GM11168 (cell line): ENCODE data around the gene PIN4.
"Not testable (repeated sequence)": the region's sequence is repeated elsewhere in the genome, so short reads cannot be mapped to it uniquely, and the experiment has no call there.

ENCODE experiments used
- in situ Hi-C: fragments of 300-500 bp; cut with MboI; formaldehyde crosslinking; loops from one replicate; pipeline ENCODE4 v1.12.0; 2022; ENCODE audit warnings: low sequenced_read_pairs; ENCODE audit not compliant: unreplicated experiment

Gene PIN4

DNA sequence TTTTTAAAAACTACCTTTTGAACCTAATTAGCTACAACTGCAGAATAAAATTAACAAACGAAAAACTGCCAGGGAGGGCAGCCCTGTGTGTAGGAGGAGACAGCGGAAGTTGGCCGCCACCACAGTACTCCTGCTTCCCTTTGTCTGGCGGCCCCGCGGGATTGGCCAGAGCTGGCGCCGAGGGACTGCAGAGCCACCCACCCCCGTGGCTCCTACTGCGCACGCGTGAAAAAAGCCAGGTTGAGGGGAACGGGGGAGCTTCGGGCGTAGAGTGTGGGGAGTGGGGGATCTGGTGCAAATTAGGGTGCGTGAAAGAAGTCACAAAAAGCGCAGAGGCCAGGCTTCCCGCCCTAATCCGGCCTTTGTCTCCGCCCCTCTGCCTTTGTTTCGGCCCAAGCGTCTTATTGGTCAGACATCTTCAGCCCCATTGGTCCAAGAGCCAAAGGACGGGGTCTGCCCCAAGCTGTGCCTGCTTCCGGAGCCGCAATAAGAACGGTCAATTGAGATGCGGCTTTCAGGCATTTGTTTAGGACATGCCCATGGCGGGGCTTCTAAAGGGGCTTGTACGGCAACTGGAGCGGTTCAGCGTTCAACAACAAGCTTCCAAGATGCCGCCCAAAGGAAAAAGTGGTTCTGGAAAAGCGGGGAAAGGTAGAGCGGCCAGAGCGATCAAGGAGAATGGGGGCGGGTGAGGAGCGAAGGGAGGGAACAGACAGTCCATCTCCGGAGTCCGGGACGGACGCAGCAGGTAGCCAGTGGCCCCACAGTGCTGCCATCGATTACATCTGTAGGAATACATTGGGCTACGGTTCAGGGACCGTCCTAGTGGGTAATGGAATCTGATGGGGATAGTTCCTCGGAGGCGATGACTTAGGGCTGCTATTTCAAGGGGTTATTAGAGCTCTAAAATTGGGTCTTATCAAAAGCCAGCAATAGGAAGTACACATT, at the start of gene PIN4:
Gene PIN4, plus strand, starts transcription at position 580 of the 948 bp plus-strand sequence. Its CDS starts 29 bp downstream, at position 609.
- in situ Hi-C loops = no loop called here

DNA sequence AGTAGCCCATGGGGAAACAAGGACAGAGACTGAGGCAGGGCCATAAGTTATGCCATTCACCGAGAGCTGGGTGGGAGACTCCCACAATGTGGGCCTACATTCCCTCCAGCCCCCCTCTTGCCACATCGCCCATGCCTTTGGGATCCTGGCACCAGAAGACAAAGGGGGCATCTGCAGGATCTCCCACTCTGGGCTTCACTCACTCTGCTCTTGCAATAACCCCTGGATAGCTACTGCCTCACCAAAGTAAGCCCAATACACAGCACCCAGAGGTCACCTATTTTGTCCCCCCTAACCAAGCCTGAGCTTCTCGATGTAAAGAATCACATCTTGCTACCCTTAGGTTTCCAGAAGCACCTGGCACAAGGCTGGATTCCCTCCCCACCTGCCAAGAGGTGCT, 49.1 kb upstream of the PIN4 start:
- in situ Hi-C loops = no loop called here

DNA sequence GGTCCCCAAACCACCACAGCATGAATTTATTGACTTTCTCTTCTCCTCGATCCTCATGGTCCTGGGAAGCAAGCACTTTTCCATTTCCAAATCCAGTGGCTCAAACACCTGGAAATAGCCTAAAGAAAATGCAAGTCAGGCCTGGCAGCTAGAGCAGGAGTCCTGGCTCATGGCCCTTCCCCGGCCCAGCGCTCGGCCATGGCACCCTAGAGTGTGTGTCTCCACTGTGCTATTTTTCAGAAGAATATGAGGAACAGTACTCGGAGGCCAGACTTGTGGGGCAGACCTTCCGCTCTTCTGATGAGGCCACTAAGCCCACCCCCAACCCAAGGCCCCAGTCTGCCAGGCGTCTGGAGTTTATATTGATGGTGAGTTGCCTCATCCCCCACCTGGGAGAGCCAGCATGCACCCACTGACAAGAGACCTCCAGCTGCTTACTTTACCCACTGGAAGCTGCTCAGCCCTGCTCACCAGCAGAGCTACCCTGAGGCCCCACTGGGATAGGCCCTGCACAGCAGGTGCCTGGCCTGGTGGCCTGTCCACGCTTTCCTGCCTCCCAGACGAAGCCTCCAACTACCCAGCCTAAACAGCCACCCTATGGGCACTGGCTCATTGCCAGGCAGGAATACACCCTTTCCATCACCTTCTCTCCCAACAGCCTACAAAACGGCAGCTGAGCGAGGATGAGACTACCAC, 47.6 kb upstream of the PIN4 start:
- in situ Hi-C loops = no loop called here

DNA sequence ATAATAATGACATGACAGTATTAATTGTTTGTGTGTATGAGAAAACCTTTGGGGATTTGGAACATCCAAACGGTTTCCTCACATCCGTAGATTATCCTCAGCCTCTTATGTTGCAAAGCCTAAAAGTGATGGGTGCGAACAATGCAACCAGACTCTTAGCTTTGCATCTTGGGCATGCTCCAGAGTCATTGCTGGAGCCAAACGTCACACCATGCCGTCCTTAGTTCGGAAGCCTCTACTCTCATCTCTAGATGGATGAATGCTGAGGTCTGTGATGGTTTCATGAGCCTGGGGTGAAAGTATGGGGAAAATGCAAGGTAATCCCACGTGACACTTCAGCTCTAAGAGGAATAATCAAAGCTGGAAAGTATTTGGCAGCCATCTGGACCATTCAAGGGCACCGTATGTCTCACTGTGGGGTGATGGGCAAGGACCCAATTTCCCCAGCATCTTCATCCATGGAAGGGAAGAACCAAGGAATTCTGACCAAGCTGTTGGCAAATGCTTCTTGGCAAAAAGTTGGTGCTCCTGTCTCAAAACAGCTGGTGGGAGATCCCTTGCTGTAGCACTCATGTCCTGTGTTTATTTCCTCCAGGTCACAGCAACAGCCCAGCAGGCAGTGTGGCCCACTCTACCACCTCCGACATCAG, 43.6 kb upstream of the PIN4 start:
- in situ Hi-C loops = no loop called here

DNA sequence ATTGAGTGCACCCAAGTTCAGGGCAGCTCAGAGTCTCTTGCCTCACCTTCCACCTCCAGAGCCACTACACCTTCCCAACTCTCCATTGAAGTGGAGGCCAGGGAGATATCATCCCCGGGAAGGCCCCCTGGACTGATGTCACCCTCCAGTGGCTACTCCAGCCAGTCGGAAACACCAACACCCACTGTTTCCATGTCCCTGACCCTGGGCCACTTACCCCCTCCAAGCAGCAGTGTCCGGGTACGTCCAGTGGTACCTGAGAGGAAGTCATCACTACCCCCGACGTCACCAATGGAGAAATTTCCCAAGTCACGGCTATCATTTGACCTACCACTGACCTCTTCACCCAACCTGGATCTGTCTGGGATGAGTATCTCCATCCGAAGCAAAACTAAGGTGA, 42.0 kb upstream of the PIN4 start:
- in situ Hi-C loops = no loop called here

DNA sequence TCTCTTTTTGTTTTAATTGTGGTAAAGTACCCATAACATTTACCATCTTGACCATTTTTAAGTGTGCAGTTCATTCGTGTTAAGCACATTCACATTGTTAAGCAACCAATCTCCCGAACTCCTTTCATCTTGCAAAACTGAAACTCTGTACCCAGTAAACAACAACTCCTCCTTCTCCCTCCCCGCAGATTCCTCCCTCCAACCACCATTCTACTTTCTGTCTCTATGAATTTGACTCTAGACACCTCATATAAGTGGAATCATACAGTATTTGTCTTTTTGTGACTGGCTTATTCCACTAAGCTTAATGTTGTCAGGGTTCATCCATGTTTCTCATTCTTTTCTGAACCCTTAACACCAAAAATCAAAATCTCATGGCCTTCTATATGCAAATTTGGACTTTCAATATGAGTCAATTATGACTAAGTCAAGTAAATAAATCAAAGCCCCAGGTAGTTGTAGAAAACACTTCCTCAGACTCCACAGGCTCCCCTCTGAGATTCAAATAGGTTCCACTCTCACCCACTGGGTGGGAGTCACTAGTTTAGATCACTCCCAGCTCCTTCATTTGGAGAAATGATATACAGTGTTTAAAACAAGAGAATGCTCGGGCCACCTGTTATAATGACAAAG, 40.1 kb upstream of the PIN4 start:
- in situ Hi-C loops = no loop called here

DNA sequence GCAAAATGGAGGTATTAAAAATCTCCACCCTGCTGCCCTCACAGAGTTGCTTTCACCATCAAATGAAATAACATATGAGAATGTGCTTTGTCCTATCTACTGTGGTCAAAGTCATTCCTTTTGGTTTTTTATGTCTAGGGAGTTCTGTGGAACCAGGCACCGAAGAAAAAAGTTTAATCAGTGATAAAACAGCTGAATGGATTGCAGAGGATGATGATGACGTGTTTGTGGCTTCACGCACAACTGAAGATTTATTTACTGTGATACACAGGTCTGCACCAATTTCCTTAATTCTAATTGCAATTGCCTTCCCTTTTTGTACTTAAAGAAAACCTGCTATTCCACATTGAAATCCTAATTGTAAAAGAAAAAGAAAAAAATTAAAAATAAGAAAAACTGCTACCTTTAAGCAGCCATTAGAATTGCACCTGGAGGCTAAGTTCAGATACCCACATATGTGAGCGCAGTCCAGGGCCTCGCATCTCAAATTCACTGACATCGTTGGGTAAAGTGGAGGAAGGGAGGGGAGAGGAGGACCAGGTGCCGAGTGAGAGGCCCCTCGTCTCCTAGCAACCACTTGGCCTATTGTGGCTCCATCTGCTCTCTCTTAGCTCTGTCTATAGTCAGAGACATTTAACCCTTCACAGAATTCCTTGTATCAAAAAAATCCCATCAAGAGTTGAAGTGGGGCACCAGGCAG, 39.3 kb upstream of the PIN4 start:
- in situ Hi-C loops = no loop called here

DNA sequence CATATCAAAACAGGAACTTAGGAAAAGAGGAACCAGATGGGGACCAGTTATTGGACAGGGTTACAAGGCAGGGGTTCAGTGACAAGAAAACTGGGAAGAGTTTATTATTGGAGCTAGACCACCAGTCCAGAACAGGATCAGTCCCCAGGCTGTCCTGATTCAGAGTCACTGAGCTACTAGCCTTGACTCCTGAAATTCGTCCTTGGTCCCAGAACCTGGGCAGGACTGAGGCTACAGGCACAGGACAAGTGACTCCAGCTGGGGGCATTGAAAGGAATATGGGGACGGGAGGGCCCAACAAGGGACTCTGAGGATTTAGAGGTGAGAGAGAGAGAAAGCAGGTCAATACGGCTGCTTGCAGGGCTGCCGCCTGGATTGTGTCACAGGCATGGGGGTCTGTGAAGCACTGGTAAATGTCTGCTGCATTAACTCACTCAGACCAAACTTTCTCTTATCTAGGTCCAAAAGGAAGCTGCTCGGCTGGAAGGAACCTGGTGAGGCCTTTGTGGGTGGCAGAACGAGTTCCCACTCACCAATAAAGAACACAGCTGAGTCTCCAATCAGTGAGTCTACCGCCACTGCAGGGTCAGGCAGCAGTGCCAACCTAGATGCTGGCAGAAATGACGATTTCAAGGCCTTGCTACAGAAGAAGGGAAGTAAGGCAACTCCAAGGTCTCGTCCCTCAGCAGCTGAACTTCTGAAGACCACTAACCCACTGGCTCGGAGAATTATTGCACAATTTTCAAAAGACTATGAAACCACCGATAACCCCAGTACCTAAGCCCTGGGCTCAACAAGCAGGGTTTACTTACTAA, 38.6 kb upstream of the PIN4 start:
- in situ Hi-C loops = no loop called here

DNA sequence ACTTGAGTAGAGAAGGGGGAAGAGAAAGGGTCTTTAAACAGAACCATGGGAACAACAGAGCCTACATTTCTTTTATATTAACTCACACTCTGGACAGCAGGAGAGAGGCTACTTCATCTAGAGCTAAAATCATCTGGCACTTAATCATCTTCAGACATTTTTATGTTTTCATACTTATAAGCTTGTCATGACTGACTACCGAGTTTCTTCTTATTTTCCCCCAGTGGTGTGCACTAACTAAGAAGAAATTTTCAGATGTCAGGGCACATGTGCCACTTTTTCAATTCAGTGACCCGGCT, 38.0 kb upstream of the PIN4 start:
- in situ Hi-C loops = no loop called here

DNA sequence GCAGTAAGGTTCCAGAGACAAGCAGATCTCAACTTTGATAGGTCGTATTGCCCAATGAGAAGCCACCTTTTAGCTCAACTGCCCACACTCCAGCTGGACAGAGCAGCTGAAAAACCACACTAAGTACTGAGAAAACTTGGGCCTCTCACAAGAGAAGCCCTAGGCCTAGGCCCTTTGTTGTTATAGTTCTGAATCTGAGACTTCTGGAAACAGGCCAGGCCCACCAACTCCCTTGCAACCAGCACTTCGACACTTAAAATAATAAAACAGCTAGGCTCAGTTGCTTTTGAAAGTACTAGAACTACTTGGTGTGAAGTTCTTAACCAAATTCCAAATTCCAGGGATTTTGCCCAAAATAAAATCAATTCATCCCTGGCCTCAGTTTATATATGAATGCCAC, 36.4 kb upstream of the PIN4 start:
- in situ Hi-C loops = no loop called here

DNA sequence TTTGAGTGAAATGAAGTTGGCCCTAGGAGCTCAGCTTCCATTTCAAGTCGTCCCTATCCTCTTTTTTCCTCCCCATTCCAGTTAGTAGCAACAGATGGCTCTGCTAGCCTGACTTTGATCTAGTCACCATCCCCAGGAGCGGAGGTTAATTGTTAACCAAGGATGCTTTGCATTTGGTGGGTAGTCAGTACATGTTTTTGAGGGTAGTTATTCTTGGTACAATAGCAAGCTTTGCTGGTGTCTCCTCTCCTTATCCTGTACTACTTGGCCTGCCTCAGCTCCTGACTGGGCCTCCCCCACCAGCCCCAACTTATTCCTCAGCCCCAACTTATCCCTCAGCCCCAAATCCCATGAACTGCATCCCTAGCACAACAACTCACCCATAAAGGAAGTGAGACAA, 35.0 kb upstream of the PIN4 start:
- in situ Hi-C loops = no loop called here

DNA sequence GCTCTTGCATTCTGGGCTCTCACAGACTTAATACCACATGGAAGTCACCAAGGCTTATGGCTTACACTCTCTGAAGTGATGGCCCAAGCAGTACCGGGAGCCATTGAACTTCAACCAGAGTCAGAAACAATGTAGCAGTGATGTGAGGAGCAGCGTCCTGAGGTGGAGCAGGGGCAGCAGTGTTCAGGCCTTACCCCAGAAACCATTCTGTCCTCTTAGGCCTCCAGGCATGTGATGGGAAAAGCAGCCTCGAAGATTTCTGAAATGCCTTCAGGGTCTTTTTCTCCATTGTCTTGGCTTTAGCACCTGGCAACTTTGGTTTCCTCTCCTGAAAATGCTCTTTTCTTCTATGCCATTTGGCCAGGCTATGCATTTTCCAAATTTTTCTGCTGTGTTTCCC, 22.8 kb upstream of the PIN4 start:
- in situ Hi-C loops = no loop called here

DNA sequence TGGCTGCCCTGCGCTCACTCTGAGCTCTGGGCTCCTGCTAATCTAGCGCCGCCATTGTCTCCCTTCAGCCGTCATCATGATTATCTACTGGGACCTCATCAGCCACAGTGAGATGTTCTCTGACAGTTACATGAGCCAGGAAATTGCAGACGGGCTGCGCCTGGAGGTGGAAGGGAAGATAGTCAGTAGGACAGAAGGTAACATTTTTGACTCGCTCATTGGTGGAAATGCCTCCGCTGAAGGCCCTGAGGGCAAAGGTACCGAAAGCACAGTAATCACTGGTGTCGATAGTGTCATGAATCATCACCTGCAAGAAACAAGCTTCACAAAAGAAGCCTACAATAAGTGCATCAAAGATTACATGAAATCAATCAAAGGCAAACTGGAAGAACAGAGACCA, 21.8 kb upstream of the PIN4 start:
- in situ Hi-C loops = no loop called here

DNA sequence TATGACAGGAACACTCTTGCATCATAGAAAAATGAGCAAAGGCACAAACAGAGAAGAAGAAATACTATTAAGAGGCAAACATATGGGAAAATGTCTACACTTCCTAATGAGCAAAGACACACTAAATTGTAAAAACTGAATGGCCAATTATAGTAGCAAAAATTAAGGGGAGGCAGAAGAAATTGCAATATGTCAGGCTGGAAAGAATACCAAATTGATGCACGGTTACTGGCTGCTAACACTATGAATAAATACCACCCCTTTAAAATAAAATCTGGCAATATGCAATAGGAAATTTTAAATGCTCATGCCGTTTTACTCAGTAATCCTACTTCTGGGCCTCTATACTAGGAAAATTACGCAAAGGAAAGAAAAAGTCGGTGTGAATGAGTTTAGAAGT, 16.0 kb upstream of the PIN4 start:
- in situ Hi-C loops = no loop called here

DNA sequence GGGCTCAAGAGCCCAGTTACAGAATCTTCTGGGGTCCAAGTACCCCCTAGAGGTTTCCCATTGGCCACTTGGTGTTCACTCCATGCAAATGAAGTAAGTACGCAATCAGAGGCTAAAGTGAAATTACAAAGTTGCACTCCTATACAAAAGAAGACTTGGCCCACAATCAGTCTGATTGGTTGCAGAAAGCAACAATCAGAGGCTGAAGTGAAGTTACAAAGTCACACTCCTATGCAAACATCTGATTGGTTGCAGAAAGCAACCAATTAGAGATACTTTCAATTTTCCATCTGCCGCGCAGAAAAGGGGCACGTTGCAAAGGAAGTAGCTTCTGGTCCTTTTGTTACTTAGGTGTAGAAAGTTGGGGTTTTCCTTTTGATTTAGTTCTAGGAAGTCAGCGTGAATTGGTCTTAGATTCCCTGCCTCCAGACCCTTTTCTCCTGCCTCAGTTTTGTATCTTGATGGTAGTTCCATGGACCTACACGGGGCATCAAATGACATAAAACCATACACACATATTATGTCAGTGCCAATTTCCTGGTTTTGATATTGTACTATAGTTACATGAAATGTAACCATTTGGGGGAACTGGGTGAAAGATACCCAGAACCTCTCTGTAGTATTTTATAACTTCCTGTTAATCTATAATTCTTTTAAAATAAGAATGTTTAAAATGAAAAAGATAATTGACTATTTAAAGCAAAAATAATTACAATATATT, 12.4 kb upstream of the PIN4 start:
- in situ Hi-C loops = no loop called here

DNA sequence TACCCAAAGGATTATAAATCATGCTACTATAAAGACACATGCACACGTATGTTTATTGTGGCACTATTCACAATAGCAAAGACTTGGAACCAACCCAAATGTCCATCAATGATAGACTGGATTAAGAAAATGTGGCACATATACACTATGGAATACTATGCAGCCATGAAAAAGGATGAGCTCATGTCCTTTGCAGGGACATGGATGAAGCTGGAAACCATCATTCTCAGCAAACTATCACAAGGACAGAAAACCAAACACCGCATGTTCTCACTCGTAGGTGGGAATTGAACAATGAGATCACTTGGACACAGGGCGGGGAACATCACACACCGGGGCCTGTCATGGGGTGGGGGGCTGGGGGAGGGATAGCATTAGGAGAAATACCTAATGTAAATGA, 5.3 kb upstream of the PIN4 start:
- in situ Hi-C loops = not testable (repeated sequence)

DNA sequence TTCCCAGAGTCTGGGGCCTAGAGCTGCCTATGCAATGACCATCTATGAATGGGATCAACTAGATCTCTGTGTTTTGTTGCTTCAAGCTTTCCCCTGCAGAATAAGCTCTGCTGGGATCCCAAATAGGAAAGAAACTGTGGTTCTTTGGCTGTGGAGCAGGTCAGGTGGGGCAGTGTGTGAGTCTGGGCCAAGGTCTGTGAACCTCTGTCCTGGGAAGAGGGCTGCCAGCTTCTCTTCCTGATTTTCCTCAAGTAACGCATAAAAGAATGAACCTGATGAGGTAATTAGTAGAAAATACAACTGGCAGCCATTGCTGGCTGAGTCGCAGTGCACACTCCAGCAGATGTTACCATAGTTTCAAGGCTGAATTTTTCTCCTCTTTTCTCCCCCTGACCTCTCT, 4.6 kb upstream of the PIN4 start:
- in situ Hi-C loops = no loop called here

DNA sequence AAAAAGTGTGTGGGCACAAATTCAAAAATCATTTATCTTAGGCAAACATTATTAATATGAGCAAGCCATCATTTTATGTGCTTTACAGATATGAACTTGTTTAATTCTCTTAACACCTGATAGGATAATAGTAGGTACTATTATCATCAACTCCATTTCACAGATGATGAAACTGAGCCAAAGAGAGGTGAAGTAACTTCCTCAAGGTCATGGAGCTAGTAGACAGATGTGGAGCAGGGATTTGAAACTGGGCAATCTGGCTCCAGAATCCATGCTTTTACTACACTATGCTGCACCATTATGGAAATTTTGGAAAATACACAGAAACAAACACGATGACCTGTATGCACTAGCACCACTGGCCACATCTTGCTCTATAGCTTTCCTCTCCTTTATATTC, 1.0 kb upstream of the PIN4 start:
- in situ Hi-C loops = no loop called here

DNA sequence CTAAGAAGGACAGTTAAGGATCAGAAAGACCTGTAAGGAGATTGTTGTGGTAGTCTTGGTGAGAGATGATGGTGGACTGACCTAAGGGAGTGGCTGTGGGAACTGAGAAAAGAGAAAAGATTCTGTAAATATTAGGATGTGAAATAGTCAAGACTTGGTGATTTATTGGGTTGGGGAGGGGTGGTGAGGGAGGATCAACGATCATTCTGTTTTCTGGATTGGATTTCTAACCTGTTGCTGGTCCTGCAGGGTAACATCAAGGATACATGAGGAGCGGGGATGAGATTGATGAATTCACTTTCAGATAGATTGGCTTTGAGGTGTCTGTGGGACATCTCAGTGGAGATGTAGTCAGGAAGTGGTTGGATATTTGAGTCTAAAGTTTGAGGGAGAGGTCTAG, 1.4 kb downstream of the PIN4 start:
- in situ Hi-C loops = no loop called here
